IMR-90 (cell line): ENCODE measurements around the gene ATXN1. TPM values are rescaled to one million over a fixed set of nuclear protein-coding genes. Genes with fewer than 3 reads are reported as not detected.

Experiments used
- ATAC-seq: fragments of 200-7000 bp; cut with Tn5 transposase; 2 replicates; pipeline ENCODE4 v1.9.1; 2020; ENCODE audit warnings: low read depth, mild to moderate bottlenecking, moderate library complexity
- Bru-seq: library from RNA; stranded (reverse); fragments of 400-500 nt; gene quantifications from one replicate; lab custom pipeline; 2021; lab: Mats Ljungman, UMichigan
- BruChase-seq, 2 experiments: library from RNA; stranded (reverse); fragments of 400-500 nt; gene quantifications; one replicate each; lab custom pipeline; 2021; lab: Mats Ljungman, UMichigan
- BruUV-seq: library from RNA; stranded (reverse); fragments of 400-500 nt; replicated peaks from 2 replicates; lab custom pipeline; 2021; lab: Mats Ljungman, UMichigan
- CTCF ChIA-PET: fragments of 300-600 bp; formaldehyde crosslinking; extraction: SDS; loops from one replicate; lab custom pipeline; 2021; ENCODE audit warnings: antibody characterized with exemption; lab: Yijun Ruan, JAX
- POLR2A ChIA-PET: fragments of 300-600 bp; sonication (Branson Sonifier 250); formaldehyde crosslinking; loops from one replicate; lab custom pipeline; 2022; ENCODE audit warnings: antibody characterized with exemption; ENCODE audit not compliant: unreplicated experiment; lab: Charles Lee
- DNase-seq: peaks from one replicate; pipeline ENCODE4 v3.0.0; 2013
- H2AFZ ChIP-seq: replicated peaks from 2 replicates; pipeline ENCODE3; 2013; ENCODE audit warnings: low read length, mild to moderate bottlenecking; ENCODE audit not compliant: poor library complexity
- H2AK5ac ChIP-seq: 2 replicates; pipeline ENCODE4 v1.6.1; 2013; ENCODE audit warnings: low read depth, low read length, inconsistent platforms
- H2AK9ac ChIP-seq: replicated peaks from 2 replicates; pipeline ENCODE3; 2013; ENCODE audit warnings: mild to moderate bottlenecking, low read depth, low read length, moderate library complexity; ENCODE audit not compliant: poor library complexity
- H2BK120ac ChIP-seq: 2 replicates; pipeline ENCODE4 v1.6.1; 2013; ENCODE audit warnings: low read depth, low read length, inconsistent platforms
- H2BK15ac ChIP-seq: 3 replicates; pipeline ENCODE4 v1.6.1; 2013; ENCODE audit warnings: low read depth, low read length, inconsistent platforms
- H2BK20ac ChIP-seq: 2 replicates; pipeline ENCODE4 v1.6.1; 2013; ENCODE audit warnings: low read depth, mild to moderate bottlenecking, inconsistent platforms, low read length, moderate library complexity
- H2BK5ac ChIP-seq: 2 replicates; pipeline ENCODE4 v1.6.1; 2013; ENCODE audit warnings: mild to moderate bottlenecking, low read depth, low read length, inconsistent platforms; ENCODE audit not compliant: poor library complexity, severe bottlenecking
- H3K14ac ChIP-seq: replicated peaks from 2 replicates; pipeline ENCODE4 v1.6.1; 2013; ENCODE audit warnings: low read depth, low read length, inconsistent platforms
- H3K18ac ChIP-seq: 2 replicates; pipeline ENCODE4 v1.6.1; 2013; ENCODE audit warnings: low read depth, low read length, control low read depth
- H3K23ac ChIP-seq: 2 replicates; pipeline ENCODE4 v1.6.1; 2013; ENCODE audit warnings: low read depth, low read length, inconsistent platforms
- H3K27ac ChIP-seq: 2 replicates; pipeline ENCODE4 v1.5.1; 2013; ENCODE audit warnings: mild to moderate bottlenecking, control low read depth, low read length; ENCODE audit not compliant: insufficient read depth
- H3K27me3 ChIP-seq: 2 replicates; pipeline ENCODE4 v1.6.1; 2013; ENCODE audit warnings: low read length; ENCODE audit not compliant: control insufficient read depth, insufficient read depth
- H3K36me3 ChIP-seq: 2 replicates; pipeline ENCODE4 v1.6.1; 2013; ENCODE audit warnings: low read length, mixed read lengths; ENCODE audit not compliant: control insufficient read depth, insufficient read depth
- H3K4ac ChIP-seq: 2 replicates; pipeline ENCODE4 v1.6.1; 2013; ENCODE audit warnings: low read depth, low read length, inconsistent platforms
- H3K4me1 ChIP-seq: 2 replicates; pipeline ENCODE4 v1.6.1; 2013; ENCODE audit warnings: low read length, mixed read lengths; ENCODE audit not compliant: control insufficient read depth, insufficient read depth
- H3K4me2 ChIP-seq: 2 replicates; pipeline ENCODE4 v1.6.1; 2013; ENCODE audit warnings: low read depth, mild to moderate bottlenecking, control low read depth, low read length, moderate library complexity
- H3K4me3 ChIP-seq: 2 replicates; pipeline ENCODE4 v1.5.1; 2013; ENCODE audit warnings: low read depth, mild to moderate bottlenecking, control low read depth, low read length, moderate library complexity; ENCODE audit not compliant: insufficient read depth
- H3K56ac ChIP-seq: 2 replicates; pipeline ENCODE4 v1.6.1; 2013; ENCODE audit warnings: low read length, inconsistent platforms; ENCODE audit not compliant: insufficient read depth; ENCODE audit errors: extremely low read depth
- H3K79me1 ChIP-seq, 2 experiments: 2 replicates each; pipeline ENCODE4 v1.6.1; 2013; ENCODE audit warnings: low read length in 2 of 2, inconsistent platforms in 1 of 2, low read depth in 1 of 2
- H3K9ac ChIP-seq: 2 replicates; pipeline ENCODE4 v1.6.1; 2013; ENCODE audit warnings: low read depth, low read length, control low read depth
- H3K9me1 ChIP-seq: 2 replicates; pipeline ENCODE4 v1.6.1; 2013; ENCODE audit warnings: low read length, inconsistent platforms; ENCODE audit not compliant: insufficient read depth
- H3K9me3 ChIP-seq: 2 replicates; pipeline ENCODE4 v1.6.1; 2013; ENCODE audit warnings: low read length; ENCODE audit not compliant: control insufficient read depth, insufficient read depth
- H4K20me1 ChIP-seq: 2 replicates; pipeline ENCODE4 v1.6.1; 2013; ENCODE audit warnings: low read length, inconsistent platforms; ENCODE audit not compliant: insufficient read depth
- H4K5ac ChIP-seq: 2 replicates; pipeline ENCODE4 v1.6.1; 2013; ENCODE audit warnings: mild to moderate bottlenecking, low read depth, low read length, control low read depth
- H4K8ac ChIP-seq, 2 experiments: 2 replicates each; pipeline ENCODE4 v1.6.1; 2013; ENCODE audit warnings: low read depth in 2 of 2, low read length in 2 of 2, control low read depth in 1 of 2, inconsistent platforms in 1 of 2
- H4K91ac ChIP-seq: 2 replicates; pipeline ENCODE4 v1.6.1; 2013; ENCODE audit warnings: low read depth, low read length, inconsistent platforms; ENCODE audit not compliant: insufficient read depth
- CTCF ChIP-seq: conservative IDR thresholded peaks from 2 replicates; pipeline ENCODE4 v1.5.1; 2012; ENCODE audit warnings: mild to moderate bottlenecking, low read depth, low read length, improper control_type of control experiment
- POLR2A ChIP-seq: IDR thresholded peaks from 2 replicates; pipeline ENCODE4 v1.6.1; 2012; ENCODE audit warnings: mild to moderate bottlenecking, low read depth, low read length
- SMC3 ChIP-seq: fragments of 150-350 bp; IDR thresholded peaks from 2 replicates; pipeline ENCODE4 v1.6.1; 2016; ENCODE audit warnings: low read depth, mild to moderate bottlenecking, antibody characterized with exemption, low read length, moderate library complexity
- WGBS, 2 experiments: methylation state at CpG; one replicate each; pipeline versions ENCODE4 v1.1.5 to v1.1.7; 2013; ENCODE audit warnings: missing lambda C conversion rate in 2 of 2; ENCODE audit not compliant: insufficient read length in 1 of 2; ENCODE audit errors: extremely low coverage in 2 of 2; 5-methylcytosine and 5-hydroxymethylcytosine counted together
- dilution Hi-C: fragments of 300-500 bp; cut with HindIII; formaldehyde crosslinking; loops from one replicate; pipeline ENCODE4 v1.14.3; 2018; ENCODE audit warnings: low sequenced_read_pairs; ENCODE audit not compliant: unreplicated experiment
- in situ Hi-C: fragments of 300-500 bp; cut with MboI; formaldehyde crosslinking; loops from 3 replicates; pipeline ENCODE4 v1.14.3; 2019; ENCODE audit warnings: low sequenced_read_pairs, inconsistent platforms, mixed read lengths
- intact Hi-C: fragments of 100-400 bp; cut with micrococcal nuclease; formaldehyde crosslinking; loops from 2 replicates; pipeline ENCODE4 v1.10.0; 2022
- long read RNA-seq: library from polyadenylated mRNA; unstranded; transcript quantifications from one replicate; pipeline ENCODE4 v2.0.0, GENCODE V29; 2021; ENCODE audit not compliant: unreplicated experiment
- polyA plus RNA-seq, 3 experiments: library from polyadenylated mRNA; depleted of rRNA; stranded (reverse); fragments of >200 nt; gene quantifications; 2 replicates each; pipeline ENCODE4 v1.2.3, GENCODE V29; 2012; ENCODE audit warnings: low replicate concordance in 1 of 3
- total RNA-seq: library from RNA; depleted of rRNA; stranded (reverse); fragments of >200 nt; gene quantifications from 2 replicates; pipeline ENCODE4 v1.2.3, GENCODE V29; 2012; rRNA removed

The ATXN1 gene
- total RNA-seq (11.1 and 13.9 TPM in 2 replicates), polyA plus RNA-seq (2012; rRNA removed) (7.3 and 9.7 TPM in 2 replicates), Bru-seq, nascent RNA (percentile 95 among the genes with signal in this experiment), BruChase-seq, experiment 1, labeled RNA remaining after a 6-hour chase (percentile 91 among the genes with signal in this experiment), BruChase-seq, experiment 2, labeled RNA remaining after a 2-hour chase (percentile 95 among the genes with signal in this experiment)
- 3.4 and 8.9 TPM in 2 replicates for polyA plus RNA-seq (2012; cell fraction: cytosol; rRNA removed)
- polyA plus RNA-seq (2012; cell fraction: nucleus; rRNA removed; ENCODE audit: low replicate concordance), result 20.5 and 29.3 TPM in 2 replicates
- long read RNA-seq, full-length matches to known transcripts, result 6 of 30 reads
- long read RNA-seq, partial matches to known transcripts, result 8 of 30 reads
- long read RNA-seq, other reads (novel, unspliced or antisense), result 16 of 30 reads

GRCh38 chr6:16760516-16761470, at the start of gene ATXN1:
ATXN1 (minus strand) TSS chr6:16761460.
- Histone ChIP-seq H3K4me1 (peaks cover 4% of the 10 kb centered on the region), H4K8ac (peak within 1 kb of the TSS; percentile 33 to 88), H2BK5ac (peak within 1 kb of the TSS; percentile 96), H2BK120ac (peak within 1 kb of the TSS; percentile 80), H2BK20ac (peak within 1 kb of the TSS; percentile 67), H2AK5ac (peak within 1 kb of the TSS; percentile 37), H3K9me1 (no peaks in the 10 kb centered on the region), H3K14ac (peak within 1 kb of the TSS; percentile 99), H3K4me3 (peak within 1 kb of the TSS; percentile 91), H3K4ac (peak within 1 kb of the TSS; percentile 95), H3K23ac (peak within 1 kb of the TSS; percentile 98), H4K20me1 (peaks cover 20% of the 10 kb centered on the region), H4K91ac (peak within 1 kb of the TSS; percentile 87), H4K5ac (peak within 1 kb of the TSS; percentile 69), H2BK15ac (peak within 1 kb of the TSS; percentile 88; the same call in 2 of the 3 replicates), H3K9ac (peak within 1 kb of the TSS; percentile 95), H3K18ac (peak within 1 kb of the TSS; percentile 99), H3K36me3 (peaks cover 2% of the 10 kb centered on the region; the same call in 1 of the 2 replicates), H3K4me2 (peak within 1 kb of the TSS; percentile 97), H2AFZ (peak within 1 kb of the TSS; percentile 93), H3K9me3 (no peaks in the 10 kb centered on the region), H3K27me3 (no peaks in the 10 kb centered on the region), H3K27ac (peak within 1 kb of the TSS; percentile 98), H3K56ac (peak within 1 kb of the TSS; percentile 82; the same call in 1 of the 2 replicates), H3K79me1 (peaks cover 0 to 33% of the 10 kb centered on the region in 2 experiments; a peak in 3 of 4 replicates), H2AK9ac (peak within 1 kb of the TSS; percentile 89)
- ChIA-PET POLR2A (interaction anchor here (0.7 kb wide), 1 partner anchor 35 kb away, joined by 16 read pairs; no protein-coding TSS in a partner anchor), CTCF (interaction anchor here (1.1 to 2.9 kb wide), 3 partner anchors 54 to 249 kb away, joined by 4 to 14 read pairs (median 5); no protein-coding TSS in a partner anchor)
- in situ Hi-C loops, result loop anchor here (5.0 to 10.0 kb wide), 3 partner anchors 248 to 428 kb away; no protein-coding TSS in a partner anchor
- DNase-seq, result peak; percentile 65
- 0% methylated on average over 2 of the region's 82 CpGs; no CpG with 5 or more reads in 1 of the 2 experiments for WGBS, 2 experiments
- dilution Hi-C loops, result no loop called here
- ATAC-seq, result peak; percentile 7
- BruUV-seq, result no TSS peak
- TF ChIP-seq SMC3, result 0 out of 2 replicates have a peak, but pooled peaks have one; percentile 6
- TF ChIP-seq CTCF, result no peak
- peak; percentile 74 for TF ChIP-seq POLR2A
- intact Hi-C loops, result loop anchor here (2.0 to 5.0 kb wide), 4 partner anchors 36 to 358 kb away; no protein-coding TSS in a partner anchor
